GM23338 (cell line): Measurements from ENCODE around the gene SERPINB11. TPM values are rescaled to one million over a fixed set of nuclear protein-coding genes. Genes with fewer than 3 reads are reported as not detected.

ENCODE experiments used
- ATAC-seq: fragments of 200-7000 bp; cut with Tn5 transposase; 3 replicates; pipeline ENCODE4 v1.9.1; 2020
- DNase-seq: peaks from one replicate; pipeline ENCODE4 v3.0.0-alpha.2; 2015; ENCODE audit warnings: low spot score
- H2AFZ ChIP-seq: fragments of 200-600 bp; sonication (generic); 2 replicates; pipeline ENCODE4 v1.8.0; 2016; ENCODE audit warnings: antibody characterized with exemption, mild to moderate bottlenecking, moderate library complexity
- H3F3A ChIP-seq: fragments of 200-600 bp; sonication (generic); replicated peaks from 2 replicates; pipeline ENCODE4 v1.8.0; 2017; ENCODE audit warnings: antibody characterized with exemption, mixed run types, low read depth
- H3K27ac ChIP-seq: fragments of 200-600 bp; sonication (generic); 2 replicates; pipeline ENCODE4 v1.6.1; 2016; ENCODE audit warnings: low read depth
- H3K27me3 ChIP-seq: fragments of 200-600 bp; sonication (generic); 2 replicates; pipeline ENCODE4 v1.8.0; 2016; ENCODE audit warnings: mild to moderate bottlenecking, mixed run types, moderate library complexity; ENCODE audit not compliant: insufficient read depth
- H3K36me3 ChIP-seq: fragments of 200-600 bp; sonication (generic); 2 replicates; pipeline ENCODE4 v1.8.0; 2016; ENCODE audit warnings: mild to moderate bottlenecking; ENCODE audit not compliant: insufficient read depth
- H3K4me1 ChIP-seq: fragments of 200-600 bp; sonication (generic); 2 replicates; pipeline ENCODE4 v1.8.0; 2016; ENCODE audit warnings: mild to moderate bottlenecking, moderate library complexity; ENCODE audit not compliant: insufficient read depth
- H3K4me2 ChIP-seq: fragments of 200-600 bp; sonication (generic); 2 replicates; pipeline ENCODE4 v1.7.1; 2017; ENCODE audit warnings: mixed run types
- H3K4me3 ChIP-seq: fragments of 200-600 bp; sonication (generic); 2 replicates; pipeline ENCODE4 v1.6.1; 2016; ENCODE audit warnings: mixed run types
- H3K79me2 ChIP-seq: fragments of 200-600 bp; sonication (generic); replicated peaks from 2 replicates; pipeline ENCODE4 v1.8.0; 2017; ENCODE audit warnings: mild to moderate bottlenecking; ENCODE audit not compliant: insufficient read depth
- H3K9me2 ChIP-seq: fragments of 200-600 bp; sonication (generic); 2 replicates; pipeline ENCODE4 v1.8.0; 2017; ENCODE audit not compliant: insufficient read depth
- H4K20me1 ChIP-seq: fragments of 200-600 bp; sonication (generic); replicated peaks from 2 replicates; pipeline ENCODE4 v1.8.0; 2017; ENCODE audit warnings: mild to moderate bottlenecking; ENCODE audit not compliant: insufficient read depth
- H3K27ac Mint-ChIP-seq: 2 replicates; pipeline ENCODE4 v1.8.0; 2020; ENCODE audit warnings: inconsistent platforms, mild to moderate bottlenecking, moderate library complexity, mixed read lengths
- H3K27me3 Mint-ChIP-seq: 3 replicates; pipeline ENCODE4 v1.8.0; 2022; ENCODE audit warnings: low read depth, mild to moderate bottlenecking, moderate library complexity, mixed read lengths, inconsistent platforms; ENCODE audit not compliant: insufficient read depth, poor library complexity
- H3K36me3 Mint-ChIP-seq: 3 replicates; pipeline ENCODE4 v1.8.0; 2021; ENCODE audit warnings: low read depth, mild to moderate bottlenecking, inconsistent platforms, moderate library complexity, mixed read lengths
- H3K4me1 Mint-ChIP-seq: 3 replicates; pipeline ENCODE4 v1.8.0; 2020; ENCODE audit warnings: mild to moderate bottlenecking, inconsistent platforms, mixed read lengths
- H3K4me3 Mint-ChIP-seq: 3 replicates; pipeline ENCODE4 v1.8.0; 2021; ENCODE audit warnings: moderate library complexity, mild to moderate bottlenecking, inconsistent platforms, mixed read lengths
- H3K9me3 Mint-ChIP-seq: 3 replicates; pipeline ENCODE4 v1.8.0; 2020; ENCODE audit warnings: moderate library complexity, mild to moderate bottlenecking, inconsistent platforms, mixed read lengths
- CREB1 ChIP-seq: fragments of 250-450 bp; sonication (Bioruptor Pico); IDR thresholded peaks from 2 replicates; pipeline ENCODE4 v1.5.0; 2020; ENCODE audit warnings: low read depth, mild to moderate bottlenecking, moderate library complexity
- CTCF ChIP-seq, 2 experiments: fragments of 200-600 bp in 1 of 2; sonication (generic) in 1 of 2; conservative IDR thresholded peaks; 2 replicates each; pipeline versions ENCODE4 v1.5.1 to v1.6.1; 2016 to 2017; ENCODE audit warnings: antibody characterized with exemption in 2 of 2, low read depth in 2 of 2, mild to moderate bottlenecking in 2 of 2, moderate library complexity in 1 of 2
- EZH2 ChIP-seq: fragments of 200-600 bp; sonication (generic); IDR thresholded peaks from one replicate; pipeline ENCODE4 v1.8.0; 2017; ENCODE audit warnings: antibody characterized with exemption, mild to moderate bottlenecking, low read depth; ENCODE audit not compliant: unreplicated experiment
- JUNB ChIP-seq: IDR thresholded peaks from one replicate; pipeline ENCODE4 v1.6.1; 2016; ENCODE audit warnings: antibody characterized with exemption; ENCODE audit not compliant: unreplicated experiment
- NANOG ChIP-seq: IDR thresholded peaks from 2 replicates; pipeline ENCODE4 v1.6.1; 2016; ENCODE audit warnings: antibody characterized with exemption, borderline replicate concordance
- POLR2AphosphoS5 ChIP-seq: IDR thresholded peaks from 2 replicates; pipeline ENCODE4 v1.6.1; 2016; ENCODE audit warnings: antibody characterized with exemption, low read depth
- STAT1 ChIP-seq: IDR thresholded peaks from one replicate; pipeline ENCODE4 v1.6.1; 2016; ENCODE audit warnings: antibody characterized with exemption; ENCODE audit not compliant: unreplicated experiment
- ZNF114 ChIP-seq: fragments of 250-450 bp; sonication (Bioruptor Pico); IDR thresholded peaks from 2 replicates; pipeline ENCODE4 v1.5.0; 2020; ENCODE audit warnings: mild to moderate bottlenecking, moderate library complexity
- ZNF331 ChIP-seq: fragments of 250-450 bp; sonication (Bioruptor Pico); IDR thresholded peaks from 2 replicates; pipeline ENCODE4 v1.5.0; 2020; ENCODE audit warnings: low read depth, mild to moderate bottlenecking, moderate library complexity
- polyA plus RNA-seq: library from polyadenylated mRNA; unstranded; fragments of >200 nt; fragmentation: Nextera tagmentation; extraction: Ambion mirVana; gene quantifications from 2 replicates; pipeline ENCODE4 v1.2.1, GENCODE V29; 2016
- total RNA-seq: library from RNA; depleted of rRNA; stranded (reverse); fragments of >200 nt; shearing (Covaris generic); gene quantifications from 2 replicates; pipeline ENCODE4 v1.2.3, GENCODE V29; 2014
- TF ChIP-seq, protein P1 (sequence below): fragments of 250-450 bp; sonication (Bioruptor Pico); IDR thresholded peaks from 2 replicates; pipeline ENCODE4 v1.5.0; 2020; ENCODE audit warnings: mild to moderate bottlenecking, moderate library complexity
- TF ChIP-seq, protein P2 (sequence below): IDR thresholded peaks from one replicate; pipeline ENCODE4 v1.6.1; 2018; ENCODE audit warnings: antibody characterized with exemption; ENCODE audit not compliant: unreplicated experiment
- TF ChIP-seq, protein P3 (sequence below): IDR thresholded peaks from 2 replicates; pipeline ENCODE4 v1.6.1; 2016; ENCODE audit warnings: antibody characterized with exemption

SERPINB11 gene
- total and polyA plus RNA-seq, 2 experiments from 2014 or later: not detected

- no peak for ATAC-seq
Observed at GRCh38 chr18:63762518-63762917, 59.8 kb downstream of the SERPINB11 start.

More at GRCh38 chr18:63762518-63762917, 59.8 kb downstream of the SERPINB11 start:
- Histone ChIP-seq H3K4me2 (no peak overlapping the region), H3K79me2 (no peaks in the 10 kb centered on the region), H3K27me3 (no peaks in the 10 kb centered on the region), H4K20me1 (no peaks in the 10 kb centered on the region), H3K4me3 (no peak overlapping the region), H3K9me2 (peaks cover 7% of the 10 kb centered on the region; the same call in 1 of the 2 replicates), H3K4me1 (no peaks in the 10 kb centered on the region), H2AFZ (no peak overlapping the region), H3K27ac (no peak overlapping the region), H3F3A (no peaks in the 10 kb centered on the region), H3K36me3 (no peaks in the 10 kb centered on the region)
- peaks cover 31% of the 10 kb centered on the region for H3K9me3 Mint-ChIP-seq
- TF ChIP-seq, protein P1, sequence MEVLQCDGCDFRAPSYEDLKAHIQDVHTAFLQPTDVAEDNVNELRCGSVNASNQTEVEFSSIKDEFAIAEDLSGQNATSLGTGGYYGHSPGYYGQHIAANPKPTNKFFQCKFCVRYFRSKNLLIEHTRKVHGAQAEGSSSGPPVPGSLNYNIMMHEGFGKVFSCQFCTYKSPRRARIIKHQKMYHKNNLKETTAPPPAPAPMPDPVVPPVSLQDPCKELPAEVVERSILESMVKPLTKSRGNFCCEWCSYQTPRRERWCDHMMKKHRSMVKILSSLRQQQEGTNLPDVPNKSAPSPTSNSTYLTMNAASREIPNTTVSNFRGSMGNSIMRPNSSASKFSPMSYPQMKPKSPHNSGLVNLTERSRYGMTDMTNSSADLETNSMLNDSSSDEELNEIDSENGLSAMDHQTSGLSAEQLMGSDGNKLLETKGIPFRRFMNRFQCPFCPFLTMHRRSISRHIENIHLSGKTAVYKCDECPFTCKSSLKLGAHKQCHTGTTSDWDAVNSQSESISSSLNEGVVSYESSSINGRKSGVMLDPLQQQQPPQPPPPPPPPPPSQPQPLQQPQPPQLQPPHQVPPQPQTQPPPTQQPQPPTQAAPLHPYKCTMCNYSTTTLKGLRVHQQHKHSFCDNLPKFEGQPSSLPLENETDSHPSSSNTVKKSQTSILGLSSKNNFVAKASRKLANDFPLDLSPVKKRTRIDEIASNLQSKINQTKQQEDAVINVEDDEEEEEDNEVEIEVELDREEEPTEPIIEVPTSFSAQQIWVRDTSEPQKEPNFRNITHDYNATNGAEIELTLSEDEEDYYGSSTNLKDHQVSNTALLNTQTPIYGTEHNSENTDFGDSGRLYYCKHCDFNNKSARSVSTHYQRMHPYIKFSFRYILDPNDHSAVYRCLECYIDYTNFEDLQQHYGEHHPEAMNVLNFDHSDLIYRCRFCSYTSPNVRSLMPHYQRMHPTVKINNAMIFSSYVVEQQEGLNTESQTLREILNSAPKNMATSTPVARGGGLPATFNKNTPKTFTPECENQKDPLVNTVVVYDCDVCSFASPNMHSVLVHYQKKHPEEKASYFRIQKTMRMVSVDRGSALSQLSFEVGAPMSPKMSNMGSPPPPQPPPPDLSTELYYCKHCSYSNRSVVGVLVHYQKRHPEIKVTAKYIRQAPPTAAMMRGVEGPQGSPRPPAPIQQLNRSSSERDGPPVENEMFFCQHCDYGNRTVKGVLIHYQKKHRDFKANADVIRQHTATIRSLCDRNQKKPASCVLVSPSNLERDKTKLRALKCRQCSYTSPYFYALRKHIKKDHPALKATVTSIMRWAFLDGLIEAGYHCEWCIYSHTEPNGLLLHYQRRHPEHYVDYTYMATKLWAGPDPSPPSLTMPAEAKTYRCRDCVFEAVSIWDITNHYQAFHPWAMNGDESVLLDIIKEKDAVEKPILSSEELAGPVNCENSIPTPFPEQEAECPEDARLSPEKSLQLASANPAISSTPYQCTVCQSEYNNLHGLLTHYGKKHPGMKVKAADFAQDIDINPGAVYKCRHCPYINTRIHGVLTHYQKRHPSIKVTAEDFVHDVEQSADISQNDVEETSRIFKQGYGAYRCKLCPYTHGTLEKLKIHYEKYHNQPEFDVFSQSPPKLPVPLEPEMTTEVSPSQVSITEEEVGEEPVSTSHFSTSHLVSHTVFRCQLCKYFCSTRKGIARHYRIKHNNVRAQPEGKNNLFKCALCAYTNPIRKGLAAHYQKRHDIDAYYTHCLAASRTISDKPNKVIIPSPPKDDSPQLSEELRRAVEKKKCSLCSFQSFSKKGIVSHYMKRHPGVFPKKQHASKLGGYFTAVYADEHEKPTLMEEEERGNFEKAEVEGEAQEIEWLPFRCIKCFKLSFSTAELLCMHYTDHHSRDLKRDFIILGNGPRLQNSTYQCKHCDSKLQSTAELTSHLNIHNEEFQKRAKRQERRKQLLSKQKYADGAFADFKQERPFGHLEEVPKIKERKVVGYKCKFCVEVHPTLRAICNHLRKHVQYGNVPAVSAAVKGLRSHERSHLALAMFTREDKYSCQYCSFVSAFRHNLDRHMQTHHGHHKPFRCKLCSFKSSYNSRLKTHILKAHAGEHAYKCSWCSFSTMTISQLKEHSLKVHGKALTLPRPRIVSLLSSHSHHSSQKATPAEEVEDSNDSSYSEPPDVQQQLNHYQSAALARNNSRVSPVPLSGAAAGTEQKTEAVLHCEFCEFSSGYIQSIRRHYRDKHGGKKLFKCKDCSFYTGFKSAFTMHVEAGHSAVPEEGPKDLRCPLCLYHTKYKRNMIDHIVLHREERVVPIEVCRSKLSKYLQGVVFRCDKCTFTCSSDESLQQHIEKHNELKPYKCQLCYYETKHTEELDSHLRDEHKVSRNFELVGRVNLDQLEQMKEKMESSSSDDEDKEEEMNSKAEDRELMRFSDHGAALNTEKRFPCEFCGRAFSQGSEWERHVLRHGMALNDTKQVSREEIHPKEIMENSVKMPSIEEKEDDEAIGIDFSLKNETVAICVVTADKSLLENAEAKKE (CRISPR knock-in tag): no peak
- TF ChIP-seq JUNB: no peak
- TF ChIP-seq POLR2AphosphoS5: no peak
- no peak for TF ChIP-seq ZNF331
- TF ChIP-seq STAT1: no peak
- TF ChIP-seq, protein P2, sequence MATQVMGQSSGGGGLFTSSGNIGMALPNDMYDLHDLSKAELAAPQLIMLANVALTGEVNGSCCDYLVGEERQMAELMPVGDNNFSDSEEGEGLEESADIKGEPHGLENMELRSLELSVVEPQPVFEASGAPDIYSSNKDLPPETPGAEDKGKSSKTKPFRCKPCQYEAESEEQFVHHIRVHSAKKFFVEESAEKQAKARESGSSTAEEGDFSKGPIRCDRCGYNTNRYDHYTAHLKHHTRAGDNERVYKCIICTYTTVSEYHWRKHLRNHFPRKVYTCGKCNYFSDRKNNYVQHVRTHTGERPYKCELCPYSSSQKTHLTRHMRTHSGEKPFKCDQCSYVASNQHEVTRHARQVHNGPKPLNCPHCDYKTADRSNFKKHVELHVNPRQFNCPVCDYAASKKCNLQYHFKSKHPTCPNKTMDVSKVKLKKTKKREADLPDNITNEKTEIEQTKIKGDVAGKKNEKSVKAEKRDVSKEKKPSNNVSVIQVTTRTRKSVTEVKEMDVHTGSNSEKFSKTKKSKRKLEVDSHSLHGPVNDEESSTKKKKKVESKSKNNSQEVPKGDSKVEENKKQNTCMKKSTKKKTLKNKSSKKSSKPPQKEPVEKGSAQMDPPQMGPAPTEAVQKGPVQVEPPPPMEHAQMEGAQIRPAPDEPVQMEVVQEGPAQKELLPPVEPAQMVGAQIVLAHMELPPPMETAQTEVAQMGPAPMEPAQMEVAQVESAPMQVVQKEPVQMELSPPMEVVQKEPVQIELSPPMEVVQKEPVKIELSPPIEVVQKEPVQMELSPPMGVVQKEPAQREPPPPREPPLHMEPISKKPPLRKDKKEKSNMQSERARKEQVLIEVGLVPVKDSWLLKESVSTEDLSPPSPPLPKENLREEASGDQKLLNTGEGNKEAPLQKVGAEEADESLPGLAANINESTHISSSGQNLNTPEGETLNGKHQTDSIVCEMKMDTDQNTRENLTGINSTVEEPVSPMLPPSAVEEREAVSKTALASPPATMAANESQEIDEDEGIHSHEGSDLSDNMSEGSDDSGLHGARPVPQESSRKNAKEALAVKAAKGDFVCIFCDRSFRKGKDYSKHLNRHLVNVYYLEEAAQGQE: no peak
- TF ChIP-seq ZNF114 (CRISPR knock-in tag): no peak
- no peak for TF ChIP-seq EZH2
- TF ChIP-seq, protein P3, sequence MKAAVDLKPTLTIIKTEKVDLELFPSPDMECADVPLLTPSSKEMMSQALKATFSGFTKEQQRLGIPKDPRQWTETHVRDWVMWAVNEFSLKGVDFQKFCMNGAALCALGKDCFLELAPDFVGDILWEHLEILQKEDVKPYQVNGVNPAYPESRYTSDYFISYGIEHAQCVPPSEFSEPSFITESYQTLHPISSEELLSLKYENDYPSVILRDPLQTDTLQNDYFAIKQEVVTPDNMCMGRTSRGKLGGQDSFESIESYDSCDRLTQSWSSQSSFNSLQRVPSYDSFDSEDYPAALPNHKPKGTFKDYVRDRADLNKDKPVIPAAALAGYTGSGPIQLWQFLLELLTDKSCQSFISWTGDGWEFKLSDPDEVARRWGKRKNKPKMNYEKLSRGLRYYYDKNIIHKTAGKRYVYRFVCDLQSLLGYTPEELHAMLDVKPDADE: no peak
- no peak for TF ChIP-seq CTCF (conservative IDR thresholded peaks at IDR 0.05; ENCODE audit: low read depth in 2 of 2)
- TF ChIP-seq NANOG: no peak
- TF ChIP-seq CREB1 (CRISPR knock-in tag): no peak
- DNase-seq: no peak
- no peaks in the 10 kb centered on the region for H3K27me3 Mint-ChIP-seq
- H3K36me3 Mint-ChIP-seq: peaks cover 14% of the 10 kb centered on the region
- no peak overlapping the region for H3K27ac Mint-ChIP-seq
- H3K4me3 Mint-ChIP-seq: no peak overlapping the region
- peaks cover 3% of the 10 kb centered on the region; the same call in 1 of the 3 replicates for H3K4me1 Mint-ChIP-seq
